Gastrocnemius medialis (tissue), 4 donors: ENCODE measurements around the gene TP73. TPM values are rescaled to one million over a fixed set of nuclear protein-coding genes. Genes with fewer than 3 reads are reported as not detected.
A peak's percentile ranks its signal among the peaks of the same experiment; 100 is the strongest.

Experiments used
- ATAC-seq, 2 donors: fragments of 150-250 bp; one replicate each; pipeline ENCODE4 v1.9.1; 2016
- DNase-seq, 2 donors: peaks; one replicate each; pipeline ENCODE4 v3.0.0-alpha.2; 2019
- H3K27ac ChIP-seq, 4 donors: fragments of 200-600 bp; sonication (generic); 1 replicate in 1 of 4; 2 replicates in 3 of 4; pipeline ENCODE4 v1.5.1; 2016 to 2018; ENCODE audit warnings: mild to moderate bottlenecking in 2 of 4, moderate library complexity in 1 of 4
- H3K27me3 ChIP-seq, 3 donors: fragments of 200-600 bp; sonication (generic) in 2 of 3; 1 replicate in 1 of 3; 2 replicates in 2 of 3; pipeline versions ENCODE4 v1.5.1 to v1.6.0; 2016 to 2019; ENCODE audit warnings: mild to moderate bottlenecking in 1 of 3, moderate library complexity in 1 of 3
- H3K36me3 ChIP-seq, 2 donors: fragments of 200-600 bp; sonication (generic) in 1 of 2; one replicate each; pipeline ENCODE4 v1.5.1; 2017 to 2018
- H3K4me1 ChIP-seq, 2 donors: fragments of 200-600 bp; sonication (generic) in 1 of 2; one replicate each; pipeline ENCODE4 v1.5.1; 2016 to 2017; ENCODE audit warnings: mild to moderate bottlenecking in 2 of 2
- H3K4me3 ChIP-seq, 4 donors: fragments of 200-600 bp; sonication (generic) in 3 of 4; 1 replicate in 1 of 4; 2 replicates in 3 of 4; pipeline ENCODE4 v1.5.1; 2016 to 2019; ENCODE audit warnings: mild to moderate bottlenecking in 2 of 4
- H3K9me3 ChIP-seq, 3 donors: fragments of 200-600 bp; sonication (generic) in 2 of 3; 1 replicate in 1 of 3; 2 replicates in 2 of 3; pipeline ENCODE4 v1.5.1; 2016 to 2019
- CTCF ChIP-seq, 5 experiments: fragments of 450-650 bp in 3 of 5; fragments of 200-600 bp in 2 of 5; sonication (generic) in 2 of 5; IDR thresholded peaks in 4 of 5; conservative IDR thresholded peaks in 1 of 5; 1 replicate in 4 of 5; 2 replicates in 1 of 5; pipeline ENCODE4 v1.5.1; 2016 to 2019; ENCODE audit warnings: antibody characterized with exemption in 5 of 5, mild to moderate bottlenecking in 3 of 5, moderate library complexity in 3 of 5
- POLR2A ChIP-seq, 2 donors: fragments of 450-650 bp; IDR thresholded peaks; one replicate each; pipeline ENCODE4 v1.6.1; 2017; ENCODE audit warnings: antibody characterized with exemption in 2 of 2, mild to moderate bottlenecking in 2 of 2, moderate library complexity in 2 of 2
- in situ Hi-C, 4 donors: fragments of 200-750 bp; cut with MboI; loops; one replicate each; pipeline versions ENCODE4 v1.15.0 to v1.8.0; 2017; ENCODE audit warnings: low sequenced_read_pairs in 4 of 4
- intact Hi-C: fragments of 100-400 bp; cut with DNase I; formaldehyde crosslinking; loops from one replicate; pipeline ENCODE4 v1.15.1; 2023; ENCODE audit warnings: low total_unique reads
- total RNA-seq, 4 donors: library from RNA; depleted of rRNA; stranded (reverse); fragments of >200 nt; gene quantifications; one replicate each; pipeline versions ENCODE4 v1.1.0 to v1.2.3, GENCODE V29; 2016

The TP73 gene
- total RNA-seq, 4 donors from 2014 or later, result 0.07 TPM; not detected in 3

- DNase-seq (no peak), ATAC-seq (no peak)
- Histone ChIP-seq H3K27ac (no peak overlapping the region), H3K4me3 (no peak overlapping the region), H3K4me1 (peaks cover 4 to 13% of the 10 kb centered on the region in 2 donors), H3K27me3 (peaks cover 23 to 53% (median 24%) of the 10 kb centered on the region in 3 donors), H3K9me3 (no peaks in the 10 kb centered on the region), H3K36me3 (no peaks in the 10 kb centered on the region)
- in situ Hi-C loops, result no loop called here
- intact Hi-C loops, result no loop called here
- TF ChIP-seq CTCF (IDR thresholded peaks at IDR 0.05 in 4 of 5, conservative IDR thresholded peaks at IDR 0.05 in 1 of 5) (no peak), POLR2A (IDR thresholded peaks at IDR 0.05) (no peak)
These were observed 43.1 kb upstream of the TP73 start for GRCh38 chr1:3609016-3609768.

GRCh38 chr1:3609769-3610526 lies 42.4 kb upstream of the TP73 start:
- no peaks in the 10 kb centered on the region for H3K36me3 ChIP-seq
- in situ Hi-C loops (no loop called here), intact Hi-C loops (no loop called here)
- H3K4me3 ChIP-seq, result no peak overlapping the region
- ATAC-seq (no peak), DNase-seq (no peak)
- peaks cover 4 to 13% of the 10 kb centered on the region in 2 donors for H3K4me1 ChIP-seq
- peaks cover 23 to 53% (median 24%) of the 10 kb centered on the region in 3 donors for H3K27me3 ChIP-seq
- no peaks in the 10 kb centered on the region for H3K9me3 ChIP-seq
- TF ChIP-seq CTCF (IDR thresholded peaks at IDR 0.05 in 4 of 5, conservative IDR thresholded peaks at IDR 0.05 in 1 of 5), result no peak
- no peak for TF ChIP-seq POLR2A (IDR thresholded peaks at IDR 0.05)
- H3K27ac ChIP-seq, result no peak overlapping the region

- DNase-seq (no peak), ATAC-seq (no peak)
- Histone ChIP-seq H3K9me3 (no peaks in the 10 kb centered on the region), H3K27ac (no peak overlapping the region), H3K4me3 (peak overlapping the region in 3 of 4 donors; percentile 37 to 47 (median 42)), H3K36me3 (no peaks in the 10 kb centered on the region), H3K4me1 (peaks cover 4 to 13% of the 10 kb centered on the region in 2 donors), H3K27me3 (peaks cover 23 to 53% (median 24%) of the 10 kb centered on the region in 3 donors)
- TF ChIP-seq CTCF (IDR thresholded peaks at IDR 0.05 in 4 of 5, conservative IDR thresholded peaks at IDR 0.05 in 1 of 5) (no peak), POLR2A (IDR thresholded peaks at IDR 0.05) (no peak)
- intact Hi-C loops (no loop called here), in situ Hi-C loops (no loop called here)
These were observed 41.7 kb upstream of the TP73 start for GRCh38 chr1:3610527-3611169.

- ATAC-seq (peak in 1 of 2 donors; percentile 33), DNase-seq (no peak)
- Histone ChIP-seq H3K27me3 (peaks cover 23 to 53% (median 24%) of the 10 kb centered on the region in 3 donors), H3K4me1 (peaks cover 4 to 13% of the 10 kb centered on the region in 2 donors), H3K4me3 (peak within 1 kb of the TSS in 3 of 4 donors; percentile 37 to 47 (median 42)), H3K36me3 (no peaks in the 10 kb centered on the region), H3K9me3 (no peaks in the 10 kb centered on the region), H3K27ac (no peak within 1 kb of the TSS)
- TF ChIP-seq CTCF (IDR thresholded peaks at IDR 0.05 in 4 of 5, conservative IDR thresholded peaks at IDR 0.05 in 1 of 5), result no peak
- no peak for TF ChIP-seq POLR2A (IDR thresholded peaks at IDR 0.05)
- in situ Hi-C loops (no loop called here), intact Hi-C loops (no loop called here)
These were observed 40.9 kb upstream of the TP73 start, which contains the start of gene MEGF6 for GRCh38 chr1:3611170-3612019. MEGF6 (minus strand) TSS chr1:3611508; CDS start chr1:3611268, 240 bp downstream.
